HEK293 (cell line): ENCODE measurements around the gene ACADVL.

Experiments
- BCL11B ChIP-seq: fragments of 450-650 bp; formaldehyde crosslinking; IDR thresholded peaks from 2 replicates; pipeline ENCODE4 v1.5.1; 2016; ENCODE audit warnings: low read depth, missing biosample characterization, missing genetic modification characterization
- HOXA7 ChIP-seq: sonication (generic); formaldehyde crosslinking; IDR thresholded peaks from 2 replicates; pipeline ENCODE4 v1.8.1; 2022; ENCODE audit warnings: missing genetic modification reagents, borderline replicate concordance
- IKZF3 ChIP-seq: fragments of 450-650 bp; IDR thresholded peaks from 2 replicates; pipeline ENCODE4 v1.5.0; 2018; ENCODE audit warnings: missing biosample characterization, mild to moderate bottlenecking, missing genetic modification characterization, moderate library complexity
- KLF16 ChIP-seq: fragments of 450-650 bp; formaldehyde crosslinking; IDR thresholded peaks from 2 replicates; pipeline ENCODE4 v1.5.1; 2017; ENCODE audit warnings: missing biosample characterization, missing genetic modification characterization
- KLF9 ChIP-seq: fragments of 450-650 bp; formaldehyde crosslinking; IDR thresholded peaks from 2 replicates; pipeline ENCODE4 v1.5.1; 2016; ENCODE audit warnings: missing biosample characterization, missing genetic modification characterization, low read depth
- MYNN ChIP-seq: fragments of 450-650 bp; formaldehyde crosslinking; IDR thresholded peaks from 2 replicates; pipeline ENCODE4 v1.5.1; 2016; ENCODE audit warnings: missing biosample characterization, missing genetic modification characterization, borderline replicate concordance
- OSR2 ChIP-seq: fragments of 450-650 bp; formaldehyde crosslinking; IDR thresholded peaks from 2 replicates; pipeline ENCODE4 v1.5.1; 2016; ENCODE audit warnings: missing biosample characterization, missing genetic modification characterization
- SETDB1 ChIP-seq: IDR thresholded peaks from one replicate; pipeline ENCODE4 v1.6.1; 2017; ENCODE audit warnings: mild to moderate bottlenecking, low read length, moderate library complexity, mixed read lengths; ENCODE audit not compliant: insufficient read length
- ZBTB11 ChIP-seq: fragments of 450-650 bp; formaldehyde crosslinking; conservative IDR thresholded peaks from 2 replicates; pipeline ENCODE4 v1.5.1; 2016; ENCODE audit warnings: low read depth, missing biosample characterization, missing genetic modification characterization
- ZFP37 ChIP-seq: fragments of 450-650 bp; formaldehyde crosslinking; IDR thresholded peaks from 2 replicates; pipeline ENCODE4 v1.5.1; 2016; ENCODE audit warnings: missing biosample characterization, missing genetic modification characterization
- ZFP69B ChIP-seq: fragments of 450-650 bp; formaldehyde crosslinking; IDR thresholded peaks from 2 replicates; pipeline ENCODE4 v1.5.1; 2016; ENCODE audit warnings: missing biosample characterization, missing genetic modification characterization
- ZNF121 ChIP-seq: fragments of 450-650 bp; formaldehyde crosslinking; IDR thresholded peaks from 2 replicates; pipeline ENCODE4 v1.5.1; 2016; ENCODE audit warnings: missing biosample characterization, missing genetic modification characterization
- ZNF169 ChIP-seq: fragments of 450-650 bp; formaldehyde crosslinking; IDR thresholded peaks from 2 replicates; pipeline ENCODE4 v1.5.1; 2016; ENCODE audit warnings: missing biosample characterization, missing genetic modification characterization
- ZNF174 ChIP-seq: fragments of 450-650 bp; formaldehyde crosslinking; IDR thresholded peaks from 2 replicates; pipeline ENCODE4 v1.5.0; 2017; ENCODE audit warnings: missing biosample characterization, mild to moderate bottlenecking, missing genetic modification characterization
- ZNF184 ChIP-seq: fragments of 450-650 bp; IDR thresholded peaks from 2 replicates; pipeline ENCODE4 v1.5.1; 2018; ENCODE audit warnings: missing biosample characterization, mild to moderate bottlenecking, missing genetic modification characterization
- ZNF214 ChIP-seq: fragments of 450-650 bp; formaldehyde crosslinking; IDR thresholded peaks from 2 replicates; pipeline ENCODE4 v1.5.1; 2017; ENCODE audit warnings: missing biosample characterization, mild to moderate bottlenecking, missing genetic modification characterization, borderline replicate concordance
- ZNF221 ChIP-seq: fragments of 450-650 bp; formaldehyde crosslinking; IDR thresholded peaks from 2 replicates; pipeline ENCODE4 v1.5.1; 2017; ENCODE audit warnings: missing biosample characterization, missing genetic modification characterization, borderline replicate concordance
- ZNF239 ChIP-seq: fragments of 450-650 bp; formaldehyde crosslinking; IDR thresholded peaks from 2 replicates; pipeline ENCODE4 v1.5.1; 2016; ENCODE audit warnings: missing biosample characterization, missing genetic modification characterization
- ZNF266 ChIP-seq: fragments of 450-650 bp; formaldehyde crosslinking; IDR thresholded peaks from 2 replicates; pipeline ENCODE4 v1.5.1; 2016; ENCODE audit warnings: missing biosample characterization, missing genetic modification characterization, low read depth
- ZNF341 ChIP-seq: fragments of 450-650 bp; formaldehyde crosslinking; IDR thresholded peaks from 2 replicates; pipeline ENCODE4; 2016; ENCODE audit warnings: low read depth, missing biosample characterization, missing genetic modification characterization
- ZNF518A ChIP-seq: fragments of 450-650 bp; formaldehyde crosslinking; conservative IDR thresholded peaks from 2 replicates; pipeline ENCODE4 v1.5.1; 2016; ENCODE audit warnings: low read depth, missing biosample characterization, missing genetic modification characterization
- ZNF621 ChIP-seq: fragments of 450-650 bp; formaldehyde crosslinking; IDR thresholded peaks from 2 replicates; pipeline ENCODE4 v1.5.1; 2017; ENCODE audit warnings: missing biosample characterization, missing genetic modification characterization
- ZNF629 ChIP-seq: fragments of 450-650 bp; formaldehyde crosslinking; IDR thresholded peaks from 2 replicates; pipeline ENCODE4 v1.5.1; 2017; ENCODE audit warnings: missing biosample characterization, missing genetic modification characterization
- ZNF843 ChIP-seq: fragments of 450-650 bp; formaldehyde crosslinking; IDR thresholded peaks from 2 replicates; pipeline ENCODE4 v1.5.1; 2016; ENCODE audit warnings: missing biosample characterization, missing genetic modification characterization
- TF ChIP-seq, protein P1 (sequence below): fragments of 450-650 bp; formaldehyde crosslinking; IDR thresholded peaks from 2 replicates; pipeline ENCODE4 v1.5.1; 2016; ENCODE audit warnings: missing biosample characterization, missing genetic modification characterization
- TF ChIP-seq, protein P2 (sequence below): fragments of 450-650 bp; formaldehyde crosslinking; IDR thresholded peaks from 2 replicates; pipeline ENCODE4 v1.5.1; 2016; ENCODE audit warnings: missing biosample characterization, missing genetic modification characterization, borderline replicate concordance
- TF ChIP-seq, protein P3 (sequence below): fragments of 450-650 bp; formaldehyde crosslinking; IDR thresholded peaks from 2 replicates; pipeline ENCODE4 v1.5.1; 2017; ENCODE audit warnings: missing biosample characterization, missing genetic modification characterization

ACADVL gene

GRCh38 chr17:7177954-7178477, 41.7 kb upstream of the ACADVL start (continued):
- TF ChIP-seq ZBTB11 (tag by site-specific recombination), result no peak
- peak; percentile 82 for TF ChIP-seq ZNF341 (tag by site-specific recombination)
- TF ChIP-seq, protein P1, sequence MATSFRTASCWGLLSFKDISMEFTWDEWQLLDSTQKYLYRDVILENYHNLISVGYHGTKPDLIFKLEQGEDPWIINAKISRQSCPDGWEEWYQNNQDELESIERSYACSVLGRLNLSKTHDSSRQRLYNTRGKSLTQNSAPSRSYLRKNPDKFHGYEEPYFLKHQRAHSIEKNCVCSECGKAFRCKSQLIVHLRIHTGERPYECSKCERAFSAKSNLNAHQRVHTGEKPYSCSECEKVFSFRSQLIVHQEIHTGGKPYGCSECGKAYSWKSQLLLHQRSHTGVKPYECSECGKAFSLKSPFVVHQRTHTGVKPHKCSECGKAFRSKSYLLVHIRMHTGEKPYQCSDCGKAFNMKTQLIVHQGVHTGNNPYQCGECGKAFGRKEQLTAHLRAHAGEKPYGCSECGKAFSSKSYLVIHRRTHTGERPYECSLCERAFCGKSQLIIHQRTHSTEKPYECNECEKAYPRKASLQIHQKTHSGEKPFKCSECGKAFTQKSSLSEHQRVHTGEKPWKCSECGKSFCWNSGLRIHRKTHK, result no peak
- TF ChIP-seq ZNF266 (tag by site-specific recombination), result no peak
- TF ChIP-seq ZNF843, result no peak
- TF ChIP-seq ZNF629, result peak; percentile 98
- TF ChIP-seq ZNF169 (tag by site-specific recombination), result no peak
- no peak for TF ChIP-seq HOXA7 (CRISPR knock-in tag)
- TF ChIP-seq ZNF121 (tag by site-specific recombination), result no peak
- TF ChIP-seq, protein P2, sequence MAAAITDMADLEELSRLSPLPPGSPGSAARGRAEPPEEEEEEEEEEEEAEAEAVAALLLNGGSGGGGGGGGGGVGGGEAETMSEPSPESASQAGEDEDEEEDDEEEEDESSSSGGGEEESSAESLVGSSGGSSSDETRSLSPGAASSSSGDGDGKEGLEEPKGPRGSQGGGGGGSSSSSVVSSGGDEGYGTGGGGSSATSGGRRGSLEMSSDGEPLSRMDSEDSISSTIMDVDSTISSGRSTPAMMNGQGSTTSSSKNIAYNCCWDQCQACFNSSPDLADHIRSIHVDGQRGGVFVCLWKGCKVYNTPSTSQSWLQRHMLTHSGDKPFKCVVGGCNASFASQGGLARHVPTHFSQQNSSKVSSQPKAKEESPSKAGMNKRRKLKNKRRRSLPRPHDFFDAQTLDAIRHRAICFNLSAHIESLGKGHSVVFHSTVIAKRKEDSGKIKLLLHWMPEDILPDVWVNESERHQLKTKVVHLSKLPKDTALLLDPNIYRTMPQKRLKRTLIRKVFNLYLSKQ, result no peak
- TF ChIP-seq, protein P3, sequence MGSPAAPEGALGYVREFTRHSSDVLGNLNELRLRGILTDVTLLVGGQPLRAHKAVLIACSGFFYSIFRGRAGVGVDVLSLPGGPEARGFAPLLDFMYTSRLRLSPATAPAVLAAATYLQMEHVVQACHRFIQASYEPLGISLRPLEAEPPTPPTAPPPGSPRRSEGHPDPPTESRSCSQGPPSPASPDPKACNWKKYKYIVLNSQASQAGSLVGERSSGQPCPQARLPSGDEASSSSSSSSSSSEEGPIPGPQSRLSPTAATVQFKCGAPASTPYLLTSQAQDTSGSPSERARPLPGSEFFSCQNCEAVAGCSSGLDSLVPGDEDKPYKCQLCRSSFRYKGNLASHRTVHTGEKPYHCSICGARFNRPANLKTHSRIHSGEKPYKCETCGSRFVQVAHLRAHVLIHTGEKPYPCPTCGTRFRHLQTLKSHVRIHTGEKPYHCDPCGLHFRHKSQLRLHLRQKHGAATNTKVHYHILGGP (tag by site-specific recombination), result no peak
- TF ChIP-seq ZNF174, result no peak
- peak; percentile 94 for TF ChIP-seq KLF9 (tag by site-specific recombination)
- no peak for TF ChIP-seq ZFP37 (tag by site-specific recombination)
- TF ChIP-seq ZNF214 (tag by site-specific recombination), result no peak
- TF ChIP-seq ZNF621, result no peak
- TF ChIP-seq ZNF239 (tag by site-specific recombination), result no peak
- TF ChIP-seq IKZF3 (tag by site-specific recombination), result peak; percentile 85
- no peak for TF ChIP-seq ZNF518A
- no peak for TF ChIP-seq SETDB1
- TF ChIP-seq ZNF221 (tag by site-specific recombination), result no peak
- no peak for TF ChIP-seq BCL11B (tag by site-specific recombination)
- TF ChIP-seq OSR2, result no peak
- no peak for TF ChIP-seq MYNN (tag by site-specific recombination)
- peak; percentile 76 for TF ChIP-seq ZFP69B
- TF ChIP-seq ZNF184, result no peak
- peak; percentile 54 for TF ChIP-seq KLF16
